ENCODE measurements around the gene EPB41L4A.
"Not testable (repeated sequence)": the region's sequence is repeated elsewhere in the genome, so short reads cannot be mapped to it uniquely, and the experiment has no call there.

Gene EPB41L4A

DNA sequence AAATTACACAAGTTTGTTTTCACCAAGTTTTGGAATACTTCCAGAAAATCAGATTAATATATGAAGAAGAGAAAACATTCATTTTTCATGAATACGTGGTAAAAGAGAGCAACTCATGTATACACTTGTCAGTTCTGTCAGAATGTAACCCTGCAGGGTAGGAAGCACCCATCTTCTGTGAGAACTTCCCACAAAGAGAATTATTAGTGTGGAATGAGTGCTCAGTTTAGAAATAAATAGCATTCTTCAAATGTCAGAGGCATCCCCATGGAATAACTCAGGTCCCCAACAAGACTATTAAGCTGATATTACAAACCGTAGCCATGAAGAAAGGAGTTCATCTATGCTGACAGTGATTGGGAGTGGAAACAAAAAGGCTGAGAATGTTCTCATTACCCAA lies 45.2 kb downstream of the EPB41L4A start:
- no peak for DNase-seq (ENCODE audit: low read depth)
- H3K4me3 ChIP-seq (ENCODE audit: low read depth, low read length), result no peak overlapping the region
- no peak for TF ChIP-seq CTCF (IDR thresholded peaks at IDR 0.05; ENCODE audit: insufficient read depth, low read depth, low read length, missing control alignments)

GRCh38 chr5:112372543-112372942 lies 46.5 kb downstream of the EPB41L4A start:
- no peak for DNase-seq (ENCODE audit: low read depth)
- H3K4me3 ChIP-seq (ENCODE audit: low read depth, low read length), result no peak overlapping the region
- TF ChIP-seq CTCF (IDR thresholded peaks at IDR 0.05; ENCODE audit: insufficient read depth, low read depth, low read length, missing control alignments), result no peak

GRCh38 chr5:112371067-112371466 lies 48.0 kb downstream of the EPB41L4A start:
- no peak for DNase-seq (ENCODE audit: low read depth)
- no peak overlapping the region for H3K4me3 ChIP-seq (ENCODE audit: low read depth, low read length)
- TF ChIP-seq CTCF (IDR thresholded peaks at IDR 0.05; ENCODE audit: insufficient read depth, low read depth, low read length, missing control alignments), result no peak

- no peak for DNase-seq (ENCODE audit: low read depth)
- no peak for TF ChIP-seq CTCF (IDR thresholded peaks at IDR 0.05; ENCODE audit: insufficient read depth, low read depth, low read length, missing control alignments)
- no peak overlapping the region for H3K4me3 ChIP-seq (ENCODE audit: low read depth, low read length)
Measured at GRCh38 chr5:112367400-112367799, 51.7 kb downstream of the EPB41L4A start.

DNA sequence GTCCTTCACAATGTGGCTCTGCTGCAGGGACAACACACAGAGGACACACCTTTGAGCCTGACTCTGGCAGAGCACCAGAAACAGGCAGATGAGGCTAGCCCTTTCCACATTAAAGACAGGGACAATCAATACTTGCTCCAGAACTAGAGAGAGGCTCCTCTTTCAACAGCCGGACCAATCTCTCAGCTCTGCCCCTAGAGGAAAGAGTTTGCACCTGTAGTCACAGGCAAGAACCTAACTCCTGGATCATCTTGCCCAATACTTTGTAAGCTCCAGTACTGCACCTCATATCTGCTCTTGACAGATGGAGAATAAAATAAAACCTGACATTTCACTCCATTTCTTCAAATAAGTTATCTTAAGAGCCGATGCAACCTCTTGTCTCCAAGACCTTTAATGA lies 52.1 kb downstream of the EPB41L4A start:
- DNase-seq (ENCODE audit: low read depth), result peak; percentile 33
- TF ChIP-seq CTCF (IDR thresholded peaks at IDR 0.05; ENCODE audit: insufficient read depth, low read depth, low read length, missing control alignments), result peak; percentile 60
- H3K4me3 ChIP-seq (ENCODE audit: low read depth, low read length), result no peak overlapping the region

DNA sequence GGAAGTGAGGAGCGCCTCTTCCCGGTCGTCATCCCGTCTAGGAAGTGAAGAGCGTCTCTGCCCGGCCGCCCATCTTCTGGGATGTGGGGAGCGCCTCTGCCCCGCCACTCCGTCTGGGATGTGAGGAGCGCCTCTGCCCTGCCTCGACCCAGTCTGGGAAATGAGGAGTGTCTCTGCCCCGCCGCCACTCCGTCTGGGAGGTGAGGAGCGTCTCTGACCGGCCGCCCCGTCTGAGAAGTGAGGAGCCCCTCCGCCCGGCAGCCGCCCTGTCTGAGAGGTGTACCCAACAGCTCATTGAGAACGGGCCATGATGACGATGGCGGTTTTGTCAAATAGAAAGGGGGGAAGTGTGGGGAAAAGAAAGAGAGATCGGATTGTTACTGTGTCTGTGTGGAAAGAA lies 58.3 kb downstream of the EPB41L4A start:
- H3K4me3 ChIP-seq (ENCODE audit: low read depth, low read length); DNase-seq (ENCODE audit: low read depth): not testable (repeated sequence)

DNA sequence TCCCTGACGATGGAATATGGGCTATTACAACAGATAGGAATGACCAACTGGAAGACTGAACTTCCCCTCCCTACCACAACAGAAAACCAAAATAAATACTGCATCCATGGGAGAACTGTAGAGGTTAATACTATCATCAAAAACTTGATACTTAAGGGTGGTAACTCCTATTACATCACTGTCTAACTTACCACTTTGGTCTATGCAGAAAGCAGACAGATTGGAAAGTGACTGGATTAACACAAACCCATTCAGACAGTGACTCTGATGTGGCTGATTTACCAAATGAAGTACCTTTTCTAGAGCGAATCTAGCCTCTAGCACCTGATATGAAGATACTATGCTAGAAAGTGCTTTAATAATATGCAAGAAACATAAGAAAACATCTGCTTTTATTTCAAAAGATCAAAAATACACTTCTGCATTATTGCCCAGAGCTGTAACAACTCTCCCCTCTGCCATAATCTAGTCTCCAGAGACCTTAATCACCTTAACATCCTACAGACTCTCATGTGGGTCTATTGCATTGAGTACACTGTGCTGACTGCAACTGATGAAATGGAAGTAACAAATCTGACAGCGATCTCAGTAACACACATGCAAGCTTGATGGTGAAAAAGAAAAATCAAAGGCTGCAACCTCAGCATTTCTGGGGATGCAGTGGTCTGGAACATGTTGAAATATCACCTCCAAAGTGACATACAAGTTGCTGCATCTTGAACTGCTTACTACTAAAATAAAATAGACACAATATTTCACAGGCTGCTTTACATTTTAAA lies 62.7 kb downstream of the EPB41L4A start:
- no peak for TF ChIP-seq CTCF (IDR thresholded peaks at IDR 0.05; ENCODE audit: insufficient read depth, low read depth, low read length, missing control alignments)
- no peak overlapping the region for H3K4me3 ChIP-seq (ENCODE audit: low read depth, low read length)
- no peak for DNase-seq (ENCODE audit: low read depth)

Data from GM12865 (cell line).